H1 (cell line): ENCODE results near the gene ELFN2. TPM values are rescaled to one million over a fixed set of nuclear protein-coding genes. Genes with fewer than 3 reads are reported as not detected.

Experiments
- CTCF ChIA-PET: fragments of 300-600 bp; sonication (Branson Sonifier 250); formaldehyde crosslinking; loops from one replicate; lab custom pipeline; 2021; ENCODE audit not compliant: partially characterized antibody; lab: Charles Lee
- POLR2A ChIA-PET: fragments of 300-600 bp; sonication (Branson Sonifier 250); formaldehyde crosslinking; loops from one replicate; lab custom pipeline; 2021; ENCODE audit warnings: inconsistent platforms; ENCODE audit not compliant: partially characterized antibody; lab: Charles Lee
- DNase-seq, 2 experiments: peaks; one replicate each; pipeline versions ENCODE4 v3.0.0 to v3.0.0-alpha.2; 2010 to 2022; ENCODE audit warnings: low spot score in 2 of 2, low read depth in 1 of 2, mixed read lengths in 1 of 2
- FAIRE-seq: peaks from 2 replicates; lab custom pipeline; 2011; peaks lifted over from hg19 to GRCh38; lab: Jason Lieb, UNC
- H2AFZ ChIP-seq: 2 replicates; pipeline ENCODE4 v1.8.1; 2012; ENCODE audit warnings: low read length, inconsistent platforms
- H2AK5ac ChIP-seq: 2 replicates; pipeline ENCODE4 v1.6.1; 2013; ENCODE audit warnings: low read depth, low read length
- H2BK120ac ChIP-seq: replicated peaks from 2 replicates; pipeline ENCODE3; 2013; ENCODE audit warnings: low read depth, low read length, inconsistent platforms
- H2BK12ac ChIP-seq: 2 replicates; pipeline ENCODE4 v1.6.1; 2013; ENCODE audit warnings: low read depth, low read length
- H2BK15ac ChIP-seq: 2 replicates; pipeline ENCODE4 v1.6.1; 2013; ENCODE audit warnings: low read length
- H2BK20ac ChIP-seq: 2 replicates; pipeline ENCODE4 v1.6.1; 2013; ENCODE audit warnings: low read length
- H2BK5ac ChIP-seq: 2 replicates; pipeline ENCODE4 v1.6.1; 2013; ENCODE audit warnings: low read depth, low read length
- H3K14ac ChIP-seq: 2 replicates; pipeline ENCODE4 v1.6.1; 2013; ENCODE audit warnings: inconsistent platforms; ENCODE audit not compliant: insufficient read length
- H3K18ac ChIP-seq: 2 replicates; pipeline ENCODE4 v1.6.1; 2013; ENCODE audit warnings: low read length; ENCODE audit errors: extremely low read depth
- H3K23ac ChIP-seq: 2 replicates; pipeline ENCODE4 v1.6.1; 2013; ENCODE audit warnings: inconsistent platforms; ENCODE audit not compliant: insufficient read length
- H3K23me2 ChIP-seq: 2 replicates; pipeline ENCODE4 v1.6.1; 2013; ENCODE audit warnings: low read depth, low read length
- H3K27ac ChIP-seq: 2 replicates; pipeline ENCODE4 v1.6.1; 2011; ENCODE audit warnings: low read depth, low read length, inconsistent platforms
- H3K27me3 ChIP-seq, 4 experiments: replicated peaks in 1 of 4; 1 replicate in 1 of 4; 2 replicates in 3 of 4; pipeline versions ENCODE4 v1.6.1 to v1.8.1; 2011 to 2013; ENCODE audit warnings: low read length in 3 of 4, mild to moderate bottlenecking in 3 of 4, inconsistent platforms in 2 of 4, mixed read lengths in 2 of 4, moderate library complexity in 1 of 4; ENCODE audit not compliant: control insufficient read depth in 3 of 4, insufficient read depth in 3 of 4; ENCODE audit errors: extremely low read depth in 1 of 4
- H3K36me3 ChIP-seq, 4 experiments: 2 replicates each; pipeline versions ENCODE4 v1.6.1 to v1.8.1; 2011 to 2013; ENCODE audit warnings: mild to moderate bottlenecking in 4 of 4, low read length in 3 of 4, moderate library complexity in 2 of 4, control low read depth in 1 of 4, inconsistent platforms in 1 of 4; ENCODE audit not compliant: insufficient read depth in 4 of 4, control insufficient read depth in 2 of 4
- H3K4ac ChIP-seq: replicated peaks from 2 replicates; pipeline ENCODE3; 2013; ENCODE audit warnings: low read length, low read depth, mixed read lengths, inconsistent platforms; ENCODE audit not compliant: insufficient read length
- H3K4me1 ChIP-seq, 4 experiments: replicated peaks in 1 of 4; 1 replicate in 1 of 4; 2 replicates in 3 of 4; pipeline versions ENCODE4 v1.6.1 to v1.8.1; 2011 to 2013; ENCODE audit warnings: low read length in 3 of 4, inconsistent platforms in 2 of 4, mixed read lengths in 1 of 4; ENCODE audit not compliant: insufficient read depth in 4 of 4, control insufficient read depth in 3 of 4
- H3K4me2 ChIP-seq, 2 experiments: 2 replicates each; pipeline versions ENCODE4 v1.6.1 to v1.8.1; 2011 to 2013; ENCODE audit warnings: low read depth in 2 of 2, low read length in 2 of 2, control low read depth in 1 of 2, inconsistent platforms in 1 of 2, mild to moderate bottlenecking in 1 of 2; ENCODE audit not compliant: insufficient read depth in 1 of 2
- H3K4me3 ChIP-seq, 4 experiments: fragments of 200-600, 300-600 bp in 1 of 4; sonication (generic), shearing (Covaris generic), sonication (Bioruptor Twin) in 1 of 4; 2 replicates each; pipeline versions ENCODE4 v1.5.1 to v1.8.1; 2011 to 2016; ENCODE audit warnings: low read length in 4 of 4, low read depth in 3 of 4, control low read depth in 2 of 4, inconsistent platforms in 2 of 4, mild to moderate bottlenecking in 2 of 4, mixed read lengths in 1 of 4, moderate library complexity in 1 of 4; ENCODE audit not compliant: insufficient read depth in 2 of 4; ENCODE audit errors: extremely low read depth in 1 of 4
- H3K56ac ChIP-seq: replicated peaks from 2 replicates; pipeline ENCODE3; 2013; ENCODE audit warnings: low read depth, mild to moderate bottlenecking, mixed read lengths, low read length, inconsistent platforms; ENCODE audit not compliant: insufficient read length
- H3K79me1 ChIP-seq: 2 replicates; pipeline ENCODE4 v1.6.1; 2013; ENCODE audit warnings: low read depth, low read length, control low read depth
- H3K79me2 ChIP-seq, 2 experiments: 2 replicates each; pipeline versions ENCODE4 v1.6.1 to v1.8.1; 2012 to 2013; ENCODE audit warnings: low read length in 2 of 2, mild to moderate bottlenecking in 2 of 2, inconsistent platforms in 1 of 2; ENCODE audit not compliant: insufficient read depth in 2 of 2, control insufficient read depth in 1 of 2
- H3K9ac ChIP-seq, 4 experiments: replicated peaks in 1 of 4; 1 replicate in 1 of 4; 2 replicates in 3 of 4; pipeline versions ENCODE4 v1.6.1 to v1.8.1; 2011 to 2013; ENCODE audit warnings: low read depth in 3 of 4, low read length in 3 of 4, control low read depth in 2 of 4, mild to moderate bottlenecking in 2 of 4, moderate library complexity in 2 of 4, inconsistent platforms in 1 of 4; ENCODE audit errors: extremely low read depth in 1 of 4
- H3K9me3 ChIP-seq, 2 experiments: 2 replicates each; pipeline versions ENCODE4 v1.6.1 to v1.8.1; 2012 to 2013; ENCODE audit warnings: mild to moderate bottlenecking in 2 of 2, moderate library complexity in 2 of 2, control low read depth in 1 of 2, inconsistent platforms in 1 of 2, low read depth in 1 of 2, low read length in 1 of 2, mixed read lengths in 1 of 2; ENCODE audit not compliant: insufficient read depth in 2 of 2
- H4K20me1 ChIP-seq, 2 experiments: replicated peaks in 1 of 2; 2 replicates each; pipeline versions ENCODE3 to v1.8.1; 2011 to 2013; ENCODE audit warnings: inconsistent platforms in 2 of 2, low read length in 2 of 2, mild to moderate bottlenecking in 1 of 2; ENCODE audit not compliant: insufficient read depth in 2 of 2, control insufficient read depth in 1 of 2
- H4K5ac ChIP-seq: 2 replicates; pipeline ENCODE4 v1.6.1; 2013; ENCODE audit warnings: low read length, low read depth, mixed read lengths, inconsistent platforms; ENCODE audit not compliant: insufficient read length
- H4K8ac ChIP-seq: 2 replicates; pipeline ENCODE4 v1.8.0; 2013; ENCODE audit warnings: mild to moderate bottlenecking, moderate library complexity, low read length, inconsistent platforms; ENCODE audit not compliant: insufficient read depth; ENCODE audit errors: extremely low read depth
- H4K91ac ChIP-seq: replicated peaks from 2 replicates; pipeline ENCODE3; 2013; ENCODE audit warnings: low read length, mixed read lengths, inconsistent platforms; ENCODE audit not compliant: insufficient read length
- RNF2 ChIP-seq: fragments of 200-900, 300-1000 bp; sonication (generic); IDR thresholded peaks from 2 replicates; pipeline ENCODE4 v1.7.1; 2016; ENCODE audit warnings: borderline replicate concordance, low read depth, mild to moderate bottlenecking, antibody characterized with exemption, low read length; ENCODE audit not compliant: poor library complexity, severe bottlenecking; ENCODE audit errors: missing control alignments
- TEAD4 ChIP-seq: IDR thresholded peaks from 2 replicates; pipeline ENCODE4 v1.6.1; 2012; ENCODE audit warnings: low read depth, low read length, inconsistent platforms, mixed read lengths
- USF2 ChIP-seq: IDR thresholded peaks from 2 replicates; pipeline ENCODE4 v1.6.1; 2011; ENCODE audit warnings: low read length, improper control_type of control experiment
- WGBS, 2 experiments: shearing (Covaris generic) in 1 of 2; methylation state at CpG; one replicate each; pipeline versions ENCODE4 v1.1.6 to v1.1.7; 2013 to 2015; ENCODE audit warnings: low lambda C conversion rate in 2 of 2, mixed read lengths in 2 of 2, inconsistent platforms in 1 of 2, low coverage in 1 of 2, missing lambda C conversion rate in 1 of 2; ENCODE audit not compliant: insufficient replicate concordance in 2 of 2, insufficient coverage in 1 of 2, insufficient read length in 1 of 2; ENCODE audit errors: extremely low coverage in 1 of 2, missing lambda C conversion rate in 1 of 2; 5-methylcytosine and 5-hydroxymethylcytosine counted together
- polyA plus RNA-seq, 7 experiments: library from polyadenylated mRNA; depleted of rRNA in 3 of 7; stranded (reverse) in 5 of 7; unstranded in 2 of 7; fragments of >200 nt in 5 of 7; fragments of 200-250 nt in 2 of 7; gene quantifications; 1 replicate in 5 of 7; 2 replicates in 1 of 7; 4 replicates in 1 of 7; pipeline versions ENCODE4 v1.2.1 to v1.2.3, GENCODE V29; 2011 to 2013; ENCODE audit warnings: missing spikeins in 2 of 7, mixed read lengths in 2 of 7
- total RNA-seq: library from RNA; stranded (reverse); fragmentation: NEBNext Ultra II Directional; extraction: Animal tissue kit (Norgen Biotek cat#: 25700); gene quantifications from 2 replicates; pipeline ENCODE4 v1.2.1, GENCODE V29; 2021

Gene ELFN2
- total and polyA plus RNA-seq, 2 of the 8 experiments (the other 6 are each of a cell fraction or from before 2014, with no cell fraction given) = 0.63 to 0.88 TPM

- Histone ChIP-seq H2AFZ (no peak overlapping the region), H4K5ac (no peak overlapping the region)
- FAIRE-seq = no peak
Observed at GRCh38 chr22:37461961-37462360, 34.7 kb upstream of the ELFN2 start.

More at GRCh38 chr22:37461961-37462360, 34.7 kb upstream of the ELFN2 start:
- WGBS, 2 experiments = 58% methylated on average over 6 of the region's 6 CpGs; no CpG with 5 or more reads in 1 of the 2 experiments
- no peak overlapping the region for H3K27ac ChIP-seq
- no peak for TF ChIP-seq RNF2
- TF ChIP-seq USF2 = no peak
- TF ChIP-seq TEAD4 = no peak
- TF ChIP-seq, all 59 proteins: peak for 0
- no peak overlapping the region for H4K91ac ChIP-seq
- POLR2A ChIA-PET = no interaction called here
- no peak overlapping the region for H2BK120ac ChIP-seq
- H3K4ac ChIP-seq = no peak overlapping the region
- H3K23ac ChIP-seq = no peak overlapping the region
- H3K9ac ChIP-seq = no peak overlapping the region
- no peaks in the 10 kb centered on the region for H3K9me3 ChIP-seq
- no peak overlapping the region for H2BK5ac ChIP-seq
- H2BK15ac ChIP-seq = no peak overlapping the region
- no peaks in the 10 kb centered on the region for H3K27me3 ChIP-seq
- no peak overlapping the region for H3K4me3 ChIP-seq
- H3K23me2 ChIP-seq = no peaks in the 10 kb centered on the region; the same call in 1 of the 2 replicates
- H4K8ac ChIP-seq = no peak overlapping the region
- no peaks in the 10 kb centered on the region; a peak in 1 of 4 replicates for H3K79me2 ChIP-seq
- peaks cover 0 to 2% of the 10 kb centered on the region in 2 experiments for H4K20me1 ChIP-seq
- DNase-seq = no peak
- CTCF ChIA-PET = interaction anchor here (0.6 to 2.2 kb wide), 9 partner anchors 11 to 1477 kb away, joined by 3 to 24 read pairs (median 4); partner anchors contain the start of gene ELFN2
- H2BK12ac ChIP-seq = no peak overlapping the region
- H3K18ac ChIP-seq = no peak overlapping the region
- H2AK5ac ChIP-seq = no peak overlapping the region
- no peaks in the 10 kb centered on the region; a peak in 2 of 7 replicates for H3K4me1 ChIP-seq
- H3K79me1 ChIP-seq = no peaks in the 10 kb centered on the region
- H3K56ac ChIP-seq = no peak overlapping the region
- H2BK20ac ChIP-seq = no peak overlapping the region
- no peak overlapping the region for H3K4me2 ChIP-seq
- no peak overlapping the region for H3K14ac ChIP-seq
- no peaks in the 10 kb centered on the region for H3K36me3 ChIP-seq
